ENCODE measurements around the gene AKT3. TPM values are rescaled to one million over a fixed set of nuclear protein-coding genes. Genes with fewer than 3 reads are reported as not detected.

Gene AKT3
- total RNA-seq, 1 experiment from 2014 or later = 31.9 TPM

DNA sequence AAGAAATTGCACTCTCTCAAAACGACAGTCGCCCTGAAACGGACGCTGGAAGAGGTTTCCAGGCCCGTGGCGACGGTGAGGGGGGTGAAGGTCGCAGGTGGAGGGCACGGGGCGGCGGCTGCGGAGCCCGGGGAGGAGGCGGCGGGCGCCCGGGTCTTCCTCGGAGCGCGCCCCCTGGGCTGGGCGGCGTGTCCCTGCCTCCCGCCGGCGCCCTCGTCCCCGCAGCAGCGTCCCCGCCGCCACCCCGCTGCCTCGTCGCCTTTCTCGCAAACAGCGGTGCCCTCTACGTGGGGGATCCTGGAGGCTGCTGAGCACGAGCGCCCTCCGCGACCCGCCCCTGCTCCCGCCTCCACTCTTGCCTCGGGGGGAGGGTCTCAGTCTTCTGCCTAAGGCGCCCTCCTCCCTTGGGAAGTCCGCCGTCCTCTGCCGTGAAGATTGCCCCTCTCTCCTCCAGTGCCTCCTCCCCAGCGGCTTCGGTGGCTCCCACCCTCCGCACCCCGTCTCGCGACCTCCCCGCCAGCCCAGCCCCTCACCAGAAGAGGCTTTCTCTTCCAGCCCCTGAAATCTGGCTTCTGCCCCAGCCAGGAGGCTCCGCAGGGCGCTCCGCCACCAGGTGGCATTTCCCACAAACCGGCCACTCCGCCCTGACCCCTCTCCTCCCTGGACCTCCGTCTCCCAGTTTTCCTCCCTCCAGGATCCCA is 366.8 kb downstream of the AKT3 start:
- intact Hi-C loops (cut with micrococcal nuclease) = no loop called here
- peaks cover 8% of the 10 kb centered on the region for H3K9me3 Mint-ChIP-seq (ENCODE audit: unreplicated experiment)

DNA sequence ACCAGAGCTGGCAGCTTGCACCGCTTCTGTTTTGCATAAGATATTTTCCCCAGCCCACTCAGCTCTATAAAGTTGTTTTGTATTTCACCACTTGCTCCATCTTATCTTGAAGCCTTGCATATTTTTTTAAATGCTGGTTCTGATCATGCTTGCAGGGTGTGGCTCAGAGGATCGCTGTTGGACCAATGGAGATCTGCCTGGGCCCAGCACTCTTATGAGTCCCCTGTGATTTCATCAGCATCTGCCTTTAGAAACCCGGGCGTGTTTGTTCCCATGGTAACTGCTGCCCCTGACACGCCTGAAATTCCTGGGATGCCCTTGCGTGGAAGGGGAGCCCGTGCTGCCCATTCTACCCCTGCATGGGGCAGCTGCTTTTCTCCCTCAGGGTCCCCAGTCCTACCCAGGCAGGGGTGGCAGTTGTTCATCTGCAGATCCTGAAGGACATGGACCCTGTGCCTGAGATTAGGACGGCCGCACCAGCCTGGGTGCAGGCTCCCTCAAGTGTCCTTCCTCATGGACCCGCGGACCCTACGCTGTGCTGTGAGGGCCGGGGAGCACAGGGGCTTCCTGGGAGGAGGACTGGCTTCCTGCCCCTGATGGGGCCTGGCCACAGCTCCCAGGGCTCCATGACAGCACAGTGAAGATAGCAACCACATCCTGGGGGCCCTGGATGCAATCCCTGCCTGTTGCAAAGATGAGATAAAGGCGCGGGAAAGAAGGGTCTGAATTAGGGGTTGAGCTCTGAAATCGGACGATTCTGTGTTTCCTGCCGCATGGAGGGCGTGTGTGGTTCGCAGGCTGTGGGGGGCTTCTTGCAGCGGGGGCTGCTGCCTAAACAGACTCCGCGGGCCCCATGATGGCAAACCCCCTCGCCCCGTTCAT is 367.7 kb downstream of the AKT3 start:
- intact Hi-C loops (cut with micrococcal nuclease) = no loop called here
- ChIA-PET CTCF (interaction anchor here (0.6 to 1.6 kb wide), 2 partner anchors 177 to 791 kb away, joined by 3 read pairs; no protein-coding TSS in a partner anchor), POLR2A (no interaction called here)
- H3K36me3 Mint-ChIP-seq (ENCODE audit: insufficient read depth, unreplicated experiment) = peaks cover 18% of the 10 kb centered on the region
- TF ChIP-seq, protein P1, sequence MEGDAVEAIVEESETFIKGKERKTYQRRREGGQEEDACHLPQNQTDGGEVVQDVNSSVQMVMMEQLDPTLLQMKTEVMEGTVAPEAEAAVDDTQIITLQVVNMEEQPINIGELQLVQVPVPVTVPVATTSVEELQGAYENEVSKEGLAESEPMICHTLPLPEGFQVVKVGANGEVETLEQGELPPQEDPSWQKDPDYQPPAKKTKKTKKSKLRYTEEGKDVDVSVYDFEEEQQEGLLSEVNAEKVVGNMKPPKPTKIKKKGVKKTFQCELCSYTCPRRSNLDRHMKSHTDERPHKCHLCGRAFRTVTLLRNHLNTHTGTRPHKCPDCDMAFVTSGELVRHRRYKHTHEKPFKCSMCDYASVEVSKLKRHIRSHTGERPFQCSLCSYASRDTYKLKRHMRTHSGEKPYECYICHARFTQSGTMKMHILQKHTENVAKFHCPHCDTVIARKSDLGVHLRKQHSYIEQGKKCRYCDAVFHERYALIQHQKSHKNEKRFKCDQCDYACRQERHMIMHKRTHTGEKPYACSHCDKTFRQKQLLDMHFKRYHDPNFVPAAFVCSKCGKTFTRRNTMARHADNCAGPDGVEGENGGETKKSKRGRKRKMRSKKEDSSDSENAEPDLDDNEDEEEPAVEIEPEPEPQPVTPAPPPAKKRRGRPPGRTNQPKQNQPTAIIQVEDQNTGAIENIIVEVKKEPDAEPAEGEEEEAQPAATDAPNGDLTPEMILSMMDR (IDR thresholded peaks at IDR 0.05; ENCODE audit: unreplicated experiment) = no peak
- H3K4me1 Mint-ChIP-seq (ENCODE audit: insufficient read depth, unreplicated experiment) = peaks cover 17% of the 10 kb centered on the region
- peaks cover 8% of the 10 kb centered on the region for H3K9me3 Mint-ChIP-seq (ENCODE audit: unreplicated experiment)
- no TSS peak for BruUV-seq (replicated peaks)
- H3K4me3 Mint-ChIP-seq (ENCODE audit: unreplicated experiment) = no peak overlapping the region
- peak; percentile 47 for DNase-seq (ENCODE audit: unreplicated experiment)
- H3K27ac Mint-ChIP-seq (ENCODE audit: low read depth, unreplicated experiment) = peak overlapping the region; percentile 42
- no peaks in the 10 kb centered on the region for H3K27me3 Mint-ChIP-seq (ENCODE audit: insufficient read depth, unreplicated experiment)

More for the DNA sequence above, 366.8 kb downstream of the AKT3 start:
- DNase-seq (ENCODE audit: unreplicated experiment) = no peak
- Mint-ChIP-seq H3K4me3 (ENCODE audit: unreplicated experiment) (no peak overlapping the region), H3K36me3 (ENCODE audit: insufficient read depth, unreplicated experiment) (peaks cover 21% of the 10 kb centered on the region), H3K4me1 (ENCODE audit: insufficient read depth, unreplicated experiment) (peaks cover 17% of the 10 kb centered on the region), H3K27ac (ENCODE audit: low read depth, unreplicated experiment) (no peak overlapping the region), H3K27me3 (ENCODE audit: insufficient read depth, unreplicated experiment) (no peaks in the 10 kb centered on the region)
- TF ChIP-seq, protein P1 (IDR thresholded peaks at IDR 0.05; ENCODE audit: unreplicated experiment) = no peak
- no TSS peak for BruUV-seq (replicated peaks)
- ChIA-PET POLR2A (interaction anchor here (0.6 kb wide), 1 partner anchor 207 kb away, joined by 3 read pairs; no protein-coding TSS in a partner anchor), CTCF (interaction anchor here (0.6 to 0.9 kb wide), 3 partner anchors 15 to 697 kb away, joined by 3 to 5 read pairs (median 3); no protein-coding TSS in a partner anchor)

DNA sequence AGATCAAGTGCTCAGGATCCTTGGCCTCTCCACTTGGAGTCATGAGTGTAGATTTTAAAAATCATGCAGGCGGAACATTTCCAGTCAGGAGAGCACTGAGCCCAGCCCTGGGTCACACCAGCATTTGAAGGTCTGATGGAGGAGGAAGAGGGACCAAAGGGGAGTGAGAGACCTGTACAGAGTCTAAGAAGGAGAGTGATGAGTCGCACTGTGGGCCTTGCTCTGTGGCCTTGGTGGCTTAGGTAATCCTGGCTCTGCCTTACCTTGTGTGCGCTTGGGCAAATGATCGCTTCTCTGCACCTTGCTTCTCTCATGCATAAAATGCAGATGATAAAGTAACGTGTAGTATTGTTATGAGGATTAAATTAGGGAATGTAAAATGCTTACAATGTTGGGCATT is 368.9 kb downstream of the AKT3 start:
- H3K36me3 Mint-ChIP-seq (ENCODE audit: insufficient read depth, unreplicated experiment) = peaks cover 13% of the 10 kb centered on the region

More for the DNA sequence above, 368.9 kb downstream of the AKT3 start:
- POLR2A ChIA-PET = interaction anchor here (0.7 kb wide), 1 partner anchor 325 kb away, joined by 3 read pairs; no protein-coding TSS in a partner anchor
- Mint-ChIP-seq H3K27ac (ENCODE audit: low read depth, unreplicated experiment) (no peak overlapping the region), H3K4me1 (ENCODE audit: insufficient read depth, unreplicated experiment) (peaks cover 17% of the 10 kb centered on the region), H3K27me3 (ENCODE audit: insufficient read depth, unreplicated experiment) (no peaks in the 10 kb centered on the region), H3K9me3 (ENCODE audit: unreplicated experiment) (peaks cover 8% of the 10 kb centered on the region), H3K4me3 (ENCODE audit: unreplicated experiment) (no peak overlapping the region)
- no peak for DNase-seq (ENCODE audit: unreplicated experiment)
- intact Hi-C loops (cut with micrococcal nuclease) = no loop called here
- CTCF ChIA-PET = interaction anchor here (0.6 to 1.6 kb wide), 4 partner anchors 90 to 1813 kb away, joined by 3 to 5 read pairs (median 3); no protein-coding TSS in a partner anchor
- BruUV-seq (replicated peaks) = no TSS peak
- TF ChIP-seq, protein P1 (IDR thresholded peaks at IDR 0.05; ENCODE audit: unreplicated experiment) = no peak

Data from MCF 10A (cell line).